H1 (cell line): ENCODE data around the gene DAZAP1. TPM values are rescaled to one million over a fixed set of nuclear protein-coding genes. Genes with fewer than 3 reads are reported as not detected.

Experiments used
- CTCF ChIA-PET: fragments of 300-600 bp; sonication (Branson Sonifier 250); formaldehyde crosslinking; loops from one replicate; lab custom pipeline; 2021; ENCODE audit not compliant: partially characterized antibody; lab: Charles Lee
- POLR2A ChIA-PET: fragments of 300-600 bp; sonication (Branson Sonifier 250); formaldehyde crosslinking; loops from one replicate; lab custom pipeline; 2021; ENCODE audit warnings: inconsistent platforms; ENCODE audit not compliant: partially characterized antibody; lab: Charles Lee
- DNase-seq, 2 experiments: peaks; one replicate each; pipeline versions ENCODE4 v3.0.0 to v3.0.0-alpha.2; 2010 to 2022; ENCODE audit warnings: low spot score in 2 of 2, low read depth in 1 of 2, mixed read lengths in 1 of 2
- FAIRE-seq: peaks from 2 replicates; lab custom pipeline; 2011; peaks lifted over from hg19 to GRCh38; lab: Jason Lieb, UNC
- H2AFZ ChIP-seq: 2 replicates; pipeline ENCODE4 v1.8.1; 2012; ENCODE audit warnings: low read length, inconsistent platforms
- H2AK5ac ChIP-seq: 2 replicates; pipeline ENCODE4 v1.6.1; 2013; ENCODE audit warnings: low read depth, low read length
- H2BK120ac ChIP-seq: replicated peaks from 2 replicates; pipeline ENCODE3; 2013; ENCODE audit warnings: low read depth, low read length, inconsistent platforms
- H2BK12ac ChIP-seq: 2 replicates; pipeline ENCODE4 v1.6.1; 2013; ENCODE audit warnings: low read depth, low read length
- H2BK15ac ChIP-seq: 2 replicates; pipeline ENCODE4 v1.6.1; 2013; ENCODE audit warnings: low read length
- H2BK20ac ChIP-seq: 2 replicates; pipeline ENCODE4 v1.6.1; 2013; ENCODE audit warnings: low read length
- H2BK5ac ChIP-seq: 2 replicates; pipeline ENCODE4 v1.6.1; 2013; ENCODE audit warnings: low read depth, low read length
- H3K14ac ChIP-seq: 2 replicates; pipeline ENCODE4 v1.6.1; 2013; ENCODE audit warnings: inconsistent platforms; ENCODE audit not compliant: insufficient read length
- H3K18ac ChIP-seq: 2 replicates; pipeline ENCODE4 v1.6.1; 2013; ENCODE audit warnings: low read length; ENCODE audit errors: extremely low read depth
- H3K23ac ChIP-seq: 2 replicates; pipeline ENCODE4 v1.6.1; 2013; ENCODE audit warnings: inconsistent platforms; ENCODE audit not compliant: insufficient read length
- H3K23me2 ChIP-seq: 2 replicates; pipeline ENCODE4 v1.6.1; 2013; ENCODE audit warnings: low read depth, low read length
- H3K27ac ChIP-seq: 2 replicates; pipeline ENCODE4 v1.6.1; 2011; ENCODE audit warnings: low read depth, low read length, inconsistent platforms
- H3K27me3 ChIP-seq, 4 experiments: replicated peaks in 1 of 4; 1 replicate in 1 of 4; 2 replicates in 3 of 4; pipeline versions ENCODE4 v1.6.1 to v1.8.1; 2011 to 2013; ENCODE audit warnings: low read length in 3 of 4, mild to moderate bottlenecking in 3 of 4, inconsistent platforms in 2 of 4, mixed read lengths in 2 of 4, moderate library complexity in 1 of 4; ENCODE audit not compliant: control insufficient read depth in 3 of 4, insufficient read depth in 3 of 4; ENCODE audit errors: extremely low read depth in 1 of 4
- H3K36me3 ChIP-seq, 4 experiments: 2 replicates each; pipeline versions ENCODE4 v1.6.1 to v1.8.1; 2011 to 2013; ENCODE audit warnings: mild to moderate bottlenecking in 4 of 4, low read length in 3 of 4, moderate library complexity in 2 of 4, control low read depth in 1 of 4, inconsistent platforms in 1 of 4; ENCODE audit not compliant: insufficient read depth in 4 of 4, control insufficient read depth in 2 of 4
- H3K4ac ChIP-seq: replicated peaks from 2 replicates; pipeline ENCODE3; 2013; ENCODE audit warnings: low read length, low read depth, mixed read lengths, inconsistent platforms; ENCODE audit not compliant: insufficient read length
- H3K4me1 ChIP-seq, 4 experiments: replicated peaks in 1 of 4; 1 replicate in 1 of 4; 2 replicates in 3 of 4; pipeline versions ENCODE4 v1.6.1 to v1.8.1; 2011 to 2013; ENCODE audit warnings: low read length in 3 of 4, inconsistent platforms in 2 of 4, mixed read lengths in 1 of 4; ENCODE audit not compliant: insufficient read depth in 4 of 4, control insufficient read depth in 3 of 4
- H3K4me2 ChIP-seq, 2 experiments: 2 replicates each; pipeline versions ENCODE4 v1.6.1 to v1.8.1; 2011 to 2013; ENCODE audit warnings: low read depth in 2 of 2, low read length in 2 of 2, control low read depth in 1 of 2, inconsistent platforms in 1 of 2, mild to moderate bottlenecking in 1 of 2; ENCODE audit not compliant: insufficient read depth in 1 of 2
- H3K4me3 ChIP-seq, 4 experiments: fragments of 200-600, 300-600 bp in 1 of 4; sonication (generic), shearing (Covaris generic), sonication (Bioruptor Twin) in 1 of 4; 2 replicates each; pipeline versions ENCODE4 v1.5.1 to v1.8.1; 2011 to 2016; ENCODE audit warnings: low read length in 4 of 4, low read depth in 3 of 4, control low read depth in 2 of 4, inconsistent platforms in 2 of 4, mild to moderate bottlenecking in 2 of 4, mixed read lengths in 1 of 4, moderate library complexity in 1 of 4; ENCODE audit not compliant: insufficient read depth in 2 of 4; ENCODE audit errors: extremely low read depth in 1 of 4
- H3K56ac ChIP-seq: replicated peaks from 2 replicates; pipeline ENCODE3; 2013; ENCODE audit warnings: low read depth, mild to moderate bottlenecking, mixed read lengths, low read length, inconsistent platforms; ENCODE audit not compliant: insufficient read length
- H3K79me1 ChIP-seq: 2 replicates; pipeline ENCODE4 v1.6.1; 2013; ENCODE audit warnings: low read depth, low read length, control low read depth
- H3K79me2 ChIP-seq, 2 experiments: 2 replicates each; pipeline versions ENCODE4 v1.6.1 to v1.8.1; 2012 to 2013; ENCODE audit warnings: low read length in 2 of 2, mild to moderate bottlenecking in 2 of 2, inconsistent platforms in 1 of 2; ENCODE audit not compliant: insufficient read depth in 2 of 2, control insufficient read depth in 1 of 2
- H3K9ac ChIP-seq, 4 experiments: replicated peaks in 1 of 4; 1 replicate in 1 of 4; 2 replicates in 3 of 4; pipeline versions ENCODE4 v1.6.1 to v1.8.1; 2011 to 2013; ENCODE audit warnings: low read depth in 3 of 4, low read length in 3 of 4, control low read depth in 2 of 4, mild to moderate bottlenecking in 2 of 4, moderate library complexity in 2 of 4, inconsistent platforms in 1 of 4; ENCODE audit errors: extremely low read depth in 1 of 4
- H3K9me3 ChIP-seq, 2 experiments: 2 replicates each; pipeline versions ENCODE4 v1.6.1 to v1.8.1; 2012 to 2013; ENCODE audit warnings: mild to moderate bottlenecking in 2 of 2, moderate library complexity in 2 of 2, control low read depth in 1 of 2, inconsistent platforms in 1 of 2, low read depth in 1 of 2, low read length in 1 of 2, mixed read lengths in 1 of 2; ENCODE audit not compliant: insufficient read depth in 2 of 2
- H4K20me1 ChIP-seq, 2 experiments: replicated peaks in 1 of 2; 2 replicates each; pipeline versions ENCODE3 to v1.8.1; 2011 to 2013; ENCODE audit warnings: inconsistent platforms in 2 of 2, low read length in 2 of 2, mild to moderate bottlenecking in 1 of 2; ENCODE audit not compliant: insufficient read depth in 2 of 2, control insufficient read depth in 1 of 2
- H4K5ac ChIP-seq: 2 replicates; pipeline ENCODE4 v1.6.1; 2013; ENCODE audit warnings: low read length, low read depth, mixed read lengths, inconsistent platforms; ENCODE audit not compliant: insufficient read length
- H4K8ac ChIP-seq: 2 replicates; pipeline ENCODE4 v1.8.0; 2013; ENCODE audit warnings: mild to moderate bottlenecking, moderate library complexity, low read length, inconsistent platforms; ENCODE audit not compliant: insufficient read depth; ENCODE audit errors: extremely low read depth
- H4K91ac ChIP-seq: replicated peaks from 2 replicates; pipeline ENCODE3; 2013; ENCODE audit warnings: low read length, mixed read lengths, inconsistent platforms; ENCODE audit not compliant: insufficient read length
- BCL11A ChIP-seq, 2 experiments: IDR thresholded peaks; one replicate each; pipeline ENCODE4 v1.6.1; 2011; ENCODE audit warnings: low read depth in 2 of 2, low read length in 2 of 2, mild to moderate bottlenecking in 2 of 2
- CTCF ChIP-seq, 3 experiments: IDR thresholded peaks; 1 replicate in 2 of 3; 2 replicates in 1 of 3; pipeline versions ENCODE4 v1.5.1 to v1.6.1; 2011; ENCODE audit warnings: low read length in 3 of 3, mild to moderate bottlenecking in 3 of 3, inconsistent platforms in 2 of 3, low read depth in 1 of 3, moderate library complexity in 1 of 3; ENCODE audit not compliant: insufficient read depth in 1 of 3; ENCODE audit errors: control extremely low read depth in 1 of 3
- JUND ChIP-seq: IDR thresholded peaks from 2 replicates; pipeline ENCODE4 v1.6.1; 2011; ENCODE audit warnings: mild to moderate bottlenecking, improper control_type of control experiment, low read length
- POLR2AphosphoS5 ChIP-seq: IDR thresholded peaks from 2 replicates; pipeline ENCODE4 v1.6.1; 2011; ENCODE audit warnings: low read depth, low read length
- SP2 ChIP-seq: IDR thresholded peaks from 2 replicates; pipeline ENCODE4 v1.6.1; 2012; ENCODE audit warnings: mild to moderate bottlenecking, low read length, inconsistent platforms
- USF2 ChIP-seq: IDR thresholded peaks from 2 replicates; pipeline ENCODE4 v1.6.1; 2011; ENCODE audit warnings: low read length, improper control_type of control experiment
- WGBS, 2 experiments: shearing (Covaris generic) in 1 of 2; methylation state at CpG; one replicate each; pipeline versions ENCODE4 v1.1.6 to v1.1.7; 2013 to 2015; ENCODE audit warnings: low lambda C conversion rate in 2 of 2, mixed read lengths in 2 of 2, inconsistent platforms in 1 of 2, low coverage in 1 of 2, missing lambda C conversion rate in 1 of 2; ENCODE audit not compliant: insufficient replicate concordance in 2 of 2, insufficient coverage in 1 of 2, insufficient read length in 1 of 2; ENCODE audit errors: extremely low coverage in 1 of 2, missing lambda C conversion rate in 1 of 2; 5-methylcytosine and 5-hydroxymethylcytosine counted together
- polyA plus RNA-seq, 7 experiments: library from polyadenylated mRNA; depleted of rRNA in 3 of 7; stranded (reverse) in 5 of 7; unstranded in 2 of 7; fragments of >200 nt in 5 of 7; fragments of 200-250 nt in 2 of 7; gene quantifications; 1 replicate in 5 of 7; 2 replicates in 1 of 7; 4 replicates in 1 of 7; pipeline versions ENCODE4 v1.2.1 to v1.2.3, GENCODE V29; 2011 to 2013; ENCODE audit warnings: missing spikeins in 2 of 7, mixed read lengths in 2 of 7
- total RNA-seq: library from RNA; stranded (reverse); fragmentation: NEBNext Ultra II Directional; extraction: Animal tissue kit (Norgen Biotek cat#: 25700); gene quantifications from 2 replicates; pipeline ENCODE4 v1.2.1, GENCODE V29; 2021
- TF ChIP-seq, protein P1 (sequence below): IDR thresholded peaks from 2 replicates; pipeline ENCODE4 v1.6.1; 2012; ENCODE audit warnings: inconsistent platforms

DAZAP1 gene
- total and polyA plus RNA-seq, 2 of the 8 experiments (the other 6 are each of a cell fraction or from before 2014, with no cell fraction given): 79.6 to 341 TPM

GRCh38 chr19:1410136-1410786 lies 2.9 kb downstream of the DAZAP1 start:
- no peak for FAIRE-seq
- Histone ChIP-seq H2AFZ (no peak overlapping the region), H2BK15ac (no peak overlapping the region), H3K27me3 (no peaks in the 10 kb centered on the region), H4K8ac (no peak overlapping the region), H3K9me3 (no peaks in the 10 kb centered on the region), H3K79me1 (peaks cover 15% of the 10 kb centered on the region), H2AK5ac (no peak overlapping the region), H3K27ac (peak overlapping the region; percentile 37; the same call in 1 of the 2 replicates), H3K4ac (no peak overlapping the region), H2BK5ac (0 out of 2 replicates have a peak overlapping the region, but pooled peaks have one; percentile 48), H4K5ac (no peak overlapping the region), H3K23me2 (peaks cover 10% of the 10 kb centered on the region; the same call in 1 of the 2 replicates), H3K9ac (peak overlapping the region in 2 of 4 experiments; percentile 2 to 76; a peak in 1 of 7 replicates), H2BK20ac (no peak overlapping the region), H3K4me1 (peaks cover 2 to 25% (median 18%) of the 10 kb centered on the region in 4 experiments; a peak in 6 of 7 replicates), H4K20me1 (peaks cover 52 to 57% of the 10 kb centered on the region in 2 experiments), H3K18ac (no peak overlapping the region), H2BK120ac (no peak overlapping the region), H3K79me2 (peaks cover 53 to 74% of the 10 kb centered on the region in 2 experiments), H3K36me3 (peaks cover 0 to 4% (median 1%) of the 10 kb centered on the region in 4 experiments; a peak in 5 of 8 replicates), H4K91ac (no peak overlapping the region), H3K4me3 (0 out of 8 replicates have a peak overlapping the region, but pooled peaks of 1 of the 4 experiments have one; percentile 83), H3K23ac (no peak overlapping the region), H2BK12ac (no peak overlapping the region), H3K4me2 (peak overlapping the region; percentile 85 to 87; a peak in 3 of 4 replicates), H3K14ac (no peak overlapping the region), H3K56ac (no peak overlapping the region)
- ChIA-PET CTCF (interaction anchor here (1.2 to 1.9 kb wide), 2 partner anchors 35 to 99 kb away, joined by 4 read pairs; no protein-coding TSS in a partner anchor), POLR2A (interaction anchor here (0.6 to 3.4 kb wide), 9 partner anchors 11 to 141 kb away, joined by 3 to 15 read pairs (median 6); partner anchors contain the start of gene CIRBP)
- WGBS, 2 experiments: 93% methylated on average over 23 of the region's 23 CpGs; no CpG with 5 or more reads in 1 of the 2 experiments
- no peak for DNase-seq
- TF ChIP-seq CTCF (IDR thresholded peaks at IDR 0.05; ENCODE audit: control extremely low read depth in 1 of 3, insufficient read depth in 1 of 3, low read depth in 1 of 3, low read length in 3 of 3): no peak
- TF ChIP-seq SP2: no peak
- no peak for TF ChIP-seq BCL11A (IDR thresholded peaks at IDR 0.05; ENCODE audit: low read depth in 2 of 2, low read length in 2 of 2)
- TF ChIP-seq USF2: no peak
- TF ChIP-seq, protein P1, sequence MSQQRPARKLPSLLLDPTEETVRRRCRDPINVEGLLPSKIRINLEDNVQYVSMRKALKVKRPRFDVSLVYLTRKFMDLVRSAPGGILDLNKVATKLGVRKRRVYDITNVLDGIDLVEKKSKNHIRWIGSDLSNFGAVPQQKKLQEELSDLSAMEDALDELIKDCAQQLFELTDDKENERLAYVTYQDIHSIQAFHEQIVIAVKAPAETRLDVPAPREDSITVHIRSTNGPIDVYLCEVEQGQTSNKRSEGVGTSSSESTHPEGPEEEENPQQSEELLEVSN: no peak
- TF ChIP-seq JUND: no peak
- no peak for TF ChIP-seq POLR2AphosphoS5
